Measurements from ENCODE around the gene FASLG. TPM values are rescaled to one million over a fixed set of nuclear protein-coding genes. Genes with fewer than 3 reads are reported as not detected.
"Not testable (repeated sequence)": the region's sequence is repeated elsewhere in the genome, so short reads cannot be mapped to it uniquely, and the experiment has no call there.

FASLG gene
- polyA plus RNA-seq, 3 donors = not detected

- Histone ChIP-seq H3K4me1 (ENCODE audit: control insufficient read depth in 1 of 2, insufficient read depth in 2 of 2, low read length in 2 of 2) (peaks cover 10 to 24% of the 10 kb centered on the region in 2 donors), H3K27me3 (ENCODE audit: control insufficient read depth in 2 of 2, insufficient read depth in 2 of 2, low read length in 2 of 2) (no peaks in the 10 kb centered on the region), H2AFZ (ENCODE audit: insufficient read depth, low read depth, low read length, poor library complexity, severe bottlenecking) (no peak overlapping the region), H3K4me2 (replicated peaks; ENCODE audit: extremely low read depth, low read length, poor library complexity, severe bottlenecking) (peak overlapping the region; percentile 27), H3K36me3 (replicated peaks in 1 of 2; ENCODE audit: control insufficient read depth in 1 of 2, insufficient read depth in 2 of 2, low read length in 2 of 2) (peaks cover 6 to 11% of the 10 kb centered on the region in 2 donors), H3K79me2 (ENCODE audit: insufficient read depth, low read length) (no peaks in the 10 kb centered on the region), H3K9ac (ENCODE audit: insufficient read depth, low read length, poor library complexity, severe bottlenecking) (no peak overlapping the region), H3K27ac (ENCODE audit: low read depth in 1 of 2, low read length in 2 of 2) (peak overlapping the region; percentile 61 to 64), H3K4me3 (replicated peaks in 1 of 3; ENCODE audit: low read depth in 2 of 3, low read length in 3 of 3) (peak overlapping the region in 1 of 3 experiments; percentile 6), H3K9me3 (replicated peaks in 1 of 2; ENCODE audit: control insufficient read depth in 1 of 2, insufficient read depth in 1 of 2, low read length in 2 of 2) (peaks cover 12 to 23% of the 10 kb centered on the region in 2 donors), H4K20me1 (ENCODE audit: insufficient read depth, low read length) (no peaks in the 10 kb centered on the region)
- Mint-ChIP-seq H3K4me3 (peak overlapping the region in 1 of 2 donors; percentile 50), H3K27me3 (ENCODE audit: low read depth in 3 of 3) (peaks cover 0 to 2% (median 0%) of the 10 kb centered on the region in 3 donors), H3K9me3 (peaks cover 12 to 32% (median 24%) of the 10 kb centered on the region in 7 donors), H3K4me1 (peaks cover 24% of the 10 kb centered on the region), H3K27ac (peak overlapping the region in 4 of 7 donors; percentile 32 to 87 (median 83)), H3K36me3 (peaks cover 10 to 11% of the 10 kb centered on the region in 2 donors)
- intact Hi-C loops (cut with micrococcal nuclease) = no loop called here
- DNase-seq = peak in 2 of 3 donors; percentile 23 to 48
- WGBS (ENCODE audit: insufficient coverage) = no CpG with 5 or more reads among the region's 1 CpG
- TF ChIP-seq CTCF (IDR thresholded peaks at IDR 0.05) = no peak
Observed at GRCh38 chr1:172616195-172616594, 42.7 kb upstream of the FASLG start.

GRCh38 chr1:172616636-172617035 lies 42.3 kb upstream of the FASLG start:
- H4K20me1 ChIP-seq (ENCODE audit: insufficient read depth, low read length) = no peaks in the 10 kb centered on the region
- peaks cover 2 to 7% of the 10 kb centered on the region in 2 donors for H3K36me3 ChIP-seq (replicated peaks in 1 of 2; ENCODE audit: control insufficient read depth in 1 of 2, insufficient read depth in 2 of 2, low read length in 2 of 2)
- DNase-seq = peak in 2 of 3 donors; percentile 33 to 44
- Mint-ChIP-seq H3K36me3 (peaks cover 6% of the 10 kb centered on the region in 2 donors), H3K27me3 (ENCODE audit: low read depth in 3 of 3) (peaks cover 0 to 2% (median 0%) of the 10 kb centered on the region in 3 donors), H3K4me1 (peaks cover 24% of the 10 kb centered on the region), H3K9me3 (peaks cover 15 to 36% (median 28%) of the 10 kb centered on the region in 7 donors), H3K4me3 (peak overlapping the region; percentile 14 to 50), H3K27ac (peak overlapping the region; percentile 2 to 87 (median 57))
- peak overlapping the region in 1 of 3 experiments; percentile 6 for H3K4me3 ChIP-seq (replicated peaks in 1 of 3; ENCODE audit: low read depth in 2 of 3, low read length in 3 of 3)
- H3K27ac ChIP-seq (ENCODE audit: low read depth in 1 of 2, low read length in 2 of 2) = peak overlapping the region; percentile 61 to 64
- H3K9ac ChIP-seq (ENCODE audit: insufficient read depth, low read length, poor library complexity, severe bottlenecking) = no peak overlapping the region
- peak overlapping the region; percentile 27 for H3K4me2 ChIP-seq (replicated peaks; ENCODE audit: extremely low read depth, low read length, poor library complexity, severe bottlenecking)
- H3K4me1 ChIP-seq (ENCODE audit: control insufficient read depth in 1 of 2, insufficient read depth in 2 of 2, low read length in 2 of 2) = peaks cover 10 to 24% of the 10 kb centered on the region in 2 donors
- no peak for TF ChIP-seq CTCF (IDR thresholded peaks at IDR 0.05)
- intact Hi-C loops (cut with micrococcal nuclease) = no loop called here
- peaks cover 12 to 23% of the 10 kb centered on the region in 2 donors for H3K9me3 ChIP-seq (replicated peaks in 1 of 2; ENCODE audit: control insufficient read depth in 1 of 2, insufficient read depth in 1 of 2, low read length in 2 of 2)
- WGBS (ENCODE audit: insufficient coverage) = no CpG with 5 or more reads among the region's 3 CpGs
- H3K79me2 ChIP-seq (ENCODE audit: insufficient read depth, low read length) = no peaks in the 10 kb centered on the region
- H3K27me3 ChIP-seq (ENCODE audit: control insufficient read depth in 2 of 2, insufficient read depth in 2 of 2, low read length in 2 of 2) = no peaks in the 10 kb centered on the region
- no peak overlapping the region for H2AFZ ChIP-seq (ENCODE audit: insufficient read depth, low read depth, low read length, poor library complexity, severe bottlenecking)

GRCh38 chr1:172620603-172621002 lies 38.3 kb upstream of the FASLG start:
- H3K27me3 ChIP-seq (ENCODE audit: control insufficient read depth in 2 of 2, insufficient read depth in 2 of 2, low read length in 2 of 2); intact Hi-C loops (cut with micrococcal nuclease); H3K36me3 Mint-ChIP-seq; H3K4me3 Mint-ChIP-seq; H2AFZ ChIP-seq (ENCODE audit: insufficient read depth, low read depth, low read length, poor library complexity, severe bottlenecking); H3K27ac ChIP-seq (ENCODE audit: low read depth in 1 of 2, low read length in 2 of 2); H3K79me2 ChIP-seq (ENCODE audit: insufficient read depth, low read length); H3K27me3 Mint-ChIP-seq (ENCODE audit: low read depth in 3 of 3); H3K4me2 ChIP-seq (replicated peaks; ENCODE audit: extremely low read depth, low read length, poor library complexity, severe bottlenecking); H3K9ac ChIP-seq (ENCODE audit: insufficient read depth, low read length, poor library complexity, severe bottlenecking); DNase-seq; H4K20me1 ChIP-seq (ENCODE audit: insufficient read depth, low read length); H3K4me3 ChIP-seq (replicated peaks in 1 of 3; ENCODE audit: low read depth in 2 of 3, low read length in 3 of 3); H3K36me3 ChIP-seq (replicated peaks in 1 of 2; ENCODE audit: control insufficient read depth in 1 of 2, insufficient read depth in 2 of 2, low read length in 2 of 2): not testable (repeated sequence)
- H3K9me3 ChIP-seq (replicated peaks in 1 of 2; ENCODE audit: control insufficient read depth in 1 of 2, insufficient read depth in 1 of 2, low read length in 2 of 2) = peaks cover 12 to 23% of the 10 kb centered on the region in 2 donors
- Mint-ChIP-seq H3K4me1 (peaks cover 35% of the 10 kb centered on the region), H3K9me3 (peaks cover 13 to 37% (median 27%) of the 10 kb centered on the region in 7 donors), H3K27ac (peak overlapping the region in 1 of 7 donors; percentile 30)
- WGBS (ENCODE audit: insufficient coverage) = 100% methylated on average over 3 of the region's 9 CpGs
- peaks cover 17 to 39% of the 10 kb centered on the region in 2 donors for H3K4me1 ChIP-seq (ENCODE audit: control insufficient read depth in 1 of 2, insufficient read depth in 2 of 2, low read length in 2 of 2)
